Activated CD8-positive, alpha-beta memory T cell treated with anti-CD3 and anti-CD28 coated beads for 1 hour (primary cell): Measurements from ENCODE around the gene ACIN1.

ENCODE experiments used
- DNase-seq, 2 donors: peaks; one replicate each; pipeline ENCODE4 v3.0.0-alpha.2; 2020; ENCODE audit warnings: low read depth in 1 of 2; ENCODE audit errors: extremely low read depth in 1 of 2

The ACIN1 gene

DNA sequence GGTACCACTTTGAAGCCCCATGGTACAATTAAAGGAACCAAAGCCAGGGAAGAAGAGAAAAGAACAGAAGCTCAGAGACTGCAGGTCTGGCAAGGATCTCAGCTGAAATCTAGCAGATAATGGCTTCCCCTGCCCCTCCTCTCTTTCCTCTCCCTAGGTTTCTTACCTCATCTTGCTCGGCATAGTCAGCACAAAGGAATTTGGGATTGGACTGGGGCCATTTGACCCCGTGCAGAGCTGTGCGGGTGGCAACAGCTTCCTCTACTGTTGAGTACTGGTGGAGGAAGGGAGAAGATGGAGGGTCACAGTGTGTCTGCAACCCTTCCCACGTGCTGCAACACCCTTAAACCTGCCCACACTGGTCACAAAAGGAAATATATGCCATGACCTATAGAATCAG, 32.9 kb downstream of the ACIN1 start:
- no peak for DNase-seq

DNA sequence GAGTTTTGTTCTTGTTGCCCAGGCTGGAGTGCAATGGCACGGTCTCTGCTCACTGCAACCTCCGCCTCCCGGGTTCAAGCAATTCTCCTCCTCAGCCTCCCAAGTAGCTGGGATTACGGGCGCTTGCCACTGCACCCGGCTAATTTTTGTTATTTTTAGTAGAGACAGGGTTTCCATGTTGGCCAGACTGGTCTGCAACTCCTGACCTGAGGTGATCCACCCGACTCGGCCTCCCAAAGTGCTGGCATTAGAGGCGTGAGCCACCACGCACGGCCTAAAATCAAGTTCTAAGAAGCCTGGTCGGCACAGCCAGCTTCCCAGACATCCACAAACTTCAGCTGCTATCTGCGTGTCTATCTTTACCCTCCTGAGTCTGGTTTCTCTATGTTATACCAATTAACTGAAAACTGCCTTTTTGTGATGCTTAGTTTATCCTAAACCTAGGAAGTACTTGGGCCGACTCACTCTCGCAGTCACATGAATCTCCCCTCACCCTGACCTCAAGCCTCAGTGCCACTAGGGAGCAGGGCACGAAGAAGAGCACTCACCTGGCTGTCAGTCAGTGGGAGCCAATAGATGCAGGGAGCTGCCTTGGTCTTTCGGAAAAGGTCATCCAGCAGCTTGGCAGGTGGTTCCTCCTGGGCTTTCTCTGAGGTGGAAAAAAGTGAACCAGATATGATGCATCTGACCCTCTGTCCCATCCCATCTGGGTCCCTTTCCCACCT, 34.2 kb downstream of the ACIN1 start:
- DNase-seq: no peak

DNA sequence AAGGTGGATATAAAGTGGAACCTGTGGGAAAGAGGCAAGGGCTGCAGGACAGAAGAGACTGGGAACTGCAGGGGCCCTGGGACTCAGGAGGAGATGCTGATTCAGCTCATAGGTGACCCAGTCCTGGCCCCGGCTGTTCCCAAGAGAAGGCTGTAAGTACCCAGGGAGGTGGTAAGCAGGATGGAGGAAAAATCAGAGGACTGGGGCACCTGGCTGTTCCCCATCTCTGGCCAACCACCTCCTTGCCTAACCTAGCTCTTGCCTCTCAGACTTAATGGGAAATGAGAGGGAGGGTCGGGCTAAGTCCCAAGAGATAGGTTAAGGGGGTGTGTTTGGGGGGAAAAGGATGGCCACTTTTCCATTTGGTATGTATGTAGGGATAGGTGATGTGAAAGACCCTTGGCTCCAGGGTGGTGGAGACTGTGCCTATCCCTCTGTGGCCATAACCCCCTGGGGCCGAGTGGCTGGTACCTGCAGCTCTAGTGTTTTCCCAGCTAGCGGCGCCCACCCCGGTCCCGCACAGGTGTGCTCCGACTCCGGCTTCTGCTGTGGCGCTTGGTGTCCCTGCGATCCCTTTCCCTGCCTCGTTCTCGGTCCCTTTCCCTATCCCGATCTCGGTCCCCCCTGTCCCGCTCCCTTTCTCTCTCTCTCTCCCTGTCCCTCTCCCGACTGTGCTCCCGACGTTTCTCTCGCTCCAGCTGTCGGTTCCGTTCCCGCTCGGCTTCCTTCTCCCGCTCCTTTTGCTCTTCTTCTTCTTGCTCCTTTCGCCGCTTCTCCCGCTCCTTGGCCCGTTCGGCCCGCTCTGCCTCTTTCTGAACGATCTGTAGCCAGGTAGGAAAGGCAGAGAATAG, 36.1 kb downstream of the ACIN1 start:
- DNase-seq: no peak

DNA sequence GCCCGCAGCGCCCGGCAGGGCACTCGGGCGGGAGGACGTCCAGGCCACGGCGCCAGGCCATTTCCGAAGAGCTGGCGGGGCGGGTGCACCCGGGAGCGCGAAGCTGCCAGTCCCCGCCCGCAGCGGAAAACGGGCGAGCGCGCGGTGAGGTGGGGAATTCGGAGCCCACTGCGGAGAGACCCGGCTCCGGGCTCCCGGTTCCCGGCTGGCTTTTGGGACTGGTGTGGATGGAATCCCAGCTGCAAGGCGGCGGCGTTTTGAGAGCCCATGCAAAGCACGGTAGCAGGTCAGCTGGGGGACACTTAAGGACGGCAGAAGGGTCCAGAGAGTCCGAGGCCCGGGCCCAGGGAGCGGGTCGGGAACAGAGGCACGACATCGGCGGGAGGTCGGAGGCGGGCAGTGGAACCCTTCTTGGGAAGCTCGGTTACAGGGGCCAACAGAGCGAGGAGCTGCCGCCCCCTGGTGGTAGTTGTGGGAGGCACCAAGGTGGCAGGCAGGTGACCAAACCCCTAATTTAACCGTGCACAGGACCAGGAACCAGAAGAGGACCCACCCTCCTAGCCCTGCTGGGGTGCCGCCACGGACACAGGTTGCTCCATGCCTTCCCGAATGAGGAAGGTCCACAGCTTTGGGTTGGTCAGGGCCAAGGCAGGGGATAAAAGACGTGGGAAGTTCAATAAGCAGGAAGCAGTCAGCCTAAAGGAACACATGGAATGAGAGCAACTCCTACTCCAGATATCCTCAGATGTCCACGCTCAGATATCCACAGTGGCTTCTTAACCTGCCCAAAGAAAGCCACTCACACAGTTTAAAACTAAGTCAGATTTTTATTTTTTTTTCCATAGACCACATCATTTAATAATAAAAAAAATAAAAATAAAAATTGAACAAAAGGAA, 36.9 kb downstream of the ACIN1 start:
- DNase-seq: peak; percentile 71 to 82

DNA sequence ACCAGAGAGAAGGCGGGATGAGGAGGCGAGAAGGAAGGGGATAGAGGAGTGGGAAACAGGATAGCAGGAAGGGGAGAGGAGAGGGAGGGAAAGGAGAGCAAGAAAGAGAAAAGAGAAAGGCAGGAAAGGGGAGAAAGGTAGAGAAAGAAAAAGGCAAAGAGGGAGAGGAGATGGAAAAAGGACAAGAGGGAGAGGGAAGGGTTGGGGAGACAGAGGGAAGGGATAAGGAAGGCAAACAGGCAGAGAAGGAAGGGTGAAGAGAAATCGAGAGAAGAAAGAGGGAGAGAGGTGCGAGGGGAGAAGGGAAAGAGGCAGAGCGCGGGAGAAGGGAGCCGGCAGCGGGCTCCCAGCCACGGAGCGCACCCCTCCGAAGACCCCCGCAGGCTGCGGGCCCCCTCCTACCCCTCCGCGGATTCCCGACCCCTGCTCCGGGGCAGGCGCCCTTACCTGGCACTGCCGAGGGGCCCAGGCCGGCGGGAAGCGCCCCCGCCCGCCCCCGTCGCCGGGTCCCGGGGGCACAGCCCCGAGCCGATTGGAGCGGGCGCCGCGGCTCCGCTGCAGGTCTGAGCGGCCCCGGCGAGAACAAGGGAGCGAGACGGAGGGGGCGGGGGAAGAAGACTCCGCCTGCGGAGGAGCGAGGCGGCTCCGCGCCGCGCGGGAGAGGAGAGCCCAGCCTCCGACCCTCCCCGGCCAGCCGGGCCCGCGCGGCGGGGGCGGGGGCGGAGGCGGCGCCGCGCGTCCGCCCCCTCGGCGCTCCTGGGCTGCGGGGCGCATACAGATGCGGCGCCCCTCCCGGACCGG, 37.8 kb downstream of the ACIN1 start, which contains the start of gene CDH24:
Gene CDH24, minus strand, starts transcription at position 565 of the 801 bp plus-strand sequence. CDS start 1,787 bp downstream, outside the sequence.
- DNase-seq: peak; percentile 26 to 54

DNA sequence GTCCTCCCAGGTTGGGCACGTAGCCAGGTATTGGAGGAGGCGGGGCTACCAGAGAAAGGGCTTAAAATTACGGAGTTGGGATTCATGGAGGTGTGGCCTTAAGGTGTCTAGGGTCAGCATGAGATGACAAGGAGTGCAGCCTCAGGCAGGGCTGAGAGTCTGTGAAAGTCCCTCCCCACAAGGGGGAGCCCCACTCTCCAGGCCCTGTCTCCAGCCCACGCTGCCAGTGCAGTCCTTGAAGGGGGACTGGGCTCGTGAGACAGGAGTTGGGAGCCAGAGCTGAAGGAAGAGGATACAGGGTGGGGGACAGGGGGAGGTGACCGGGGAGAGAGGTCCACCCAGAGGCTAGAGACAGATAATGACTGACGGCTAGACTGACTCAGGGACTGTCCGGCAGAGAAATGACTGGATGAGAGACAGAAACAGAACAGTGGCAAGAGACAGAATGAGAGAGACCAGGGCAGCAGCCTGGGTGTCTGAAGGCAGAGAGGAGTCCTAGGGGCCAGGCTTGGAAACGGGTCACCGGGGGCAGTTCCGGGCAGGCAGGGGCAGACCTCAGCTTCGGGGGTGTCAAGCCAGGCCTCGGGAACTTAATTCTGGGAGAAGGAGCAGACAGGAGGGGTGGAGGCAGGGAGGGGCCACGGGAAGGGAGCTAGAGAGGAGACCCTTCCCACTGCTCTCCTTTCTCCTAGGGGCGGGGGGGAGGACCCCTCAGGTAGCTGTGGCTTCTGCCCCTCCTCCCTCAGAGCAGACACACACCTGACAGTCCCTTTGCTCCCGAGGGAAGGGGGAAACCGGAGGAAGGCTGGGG, 38.6 kb downstream of the ACIN1 start:
- DNase-seq: peak; percentile 19 to 54

DNA sequence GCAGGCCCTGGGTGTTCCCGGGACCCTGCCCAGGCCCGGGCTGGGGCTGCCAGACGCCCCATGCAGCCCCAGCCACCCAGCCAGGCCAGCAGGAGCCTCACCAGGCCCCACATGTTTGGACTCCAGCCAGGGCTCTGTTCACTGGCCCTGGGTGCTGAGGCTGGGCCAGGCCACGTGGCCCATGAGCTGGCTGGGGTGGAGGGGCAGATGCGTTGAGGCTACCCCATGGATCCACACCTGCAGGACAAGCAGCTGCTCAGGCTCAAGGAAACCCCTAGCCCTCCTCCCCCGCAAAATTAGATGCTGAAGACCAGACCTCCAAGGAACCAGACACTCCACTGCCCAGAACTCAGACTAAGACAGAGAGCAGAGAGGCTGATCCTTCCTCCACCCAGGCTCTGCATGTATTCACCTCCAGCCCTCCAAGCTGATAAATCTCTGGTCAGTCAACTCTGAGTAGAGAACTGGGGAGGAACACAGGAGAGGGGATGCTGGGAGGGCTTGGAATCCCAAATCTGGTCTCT, 39.3 kb downstream of the ACIN1 start:
- DNase-seq: no peak

DNA sequence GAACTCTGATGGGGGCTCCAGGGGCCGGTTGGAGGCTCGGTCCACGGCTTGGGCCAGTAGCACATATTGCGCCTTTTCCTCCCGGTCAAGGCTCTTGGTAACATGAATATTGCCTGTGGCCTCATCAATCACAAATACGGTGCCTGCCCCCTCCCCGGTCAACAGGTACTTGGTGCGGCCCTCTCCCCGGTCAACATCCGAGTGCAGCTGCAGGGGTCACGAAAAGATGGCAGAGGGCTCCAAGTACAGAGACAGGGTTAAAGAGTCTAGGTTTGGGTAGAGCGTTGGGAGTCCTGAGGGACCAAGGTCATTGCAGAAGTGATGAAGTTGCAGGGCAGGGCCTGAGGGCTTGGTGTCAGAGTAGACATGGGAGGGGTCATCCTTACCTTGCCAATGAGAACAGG, 39.8 kb downstream of the ACIN1 start:
- DNase-seq: no peak

DNA sequence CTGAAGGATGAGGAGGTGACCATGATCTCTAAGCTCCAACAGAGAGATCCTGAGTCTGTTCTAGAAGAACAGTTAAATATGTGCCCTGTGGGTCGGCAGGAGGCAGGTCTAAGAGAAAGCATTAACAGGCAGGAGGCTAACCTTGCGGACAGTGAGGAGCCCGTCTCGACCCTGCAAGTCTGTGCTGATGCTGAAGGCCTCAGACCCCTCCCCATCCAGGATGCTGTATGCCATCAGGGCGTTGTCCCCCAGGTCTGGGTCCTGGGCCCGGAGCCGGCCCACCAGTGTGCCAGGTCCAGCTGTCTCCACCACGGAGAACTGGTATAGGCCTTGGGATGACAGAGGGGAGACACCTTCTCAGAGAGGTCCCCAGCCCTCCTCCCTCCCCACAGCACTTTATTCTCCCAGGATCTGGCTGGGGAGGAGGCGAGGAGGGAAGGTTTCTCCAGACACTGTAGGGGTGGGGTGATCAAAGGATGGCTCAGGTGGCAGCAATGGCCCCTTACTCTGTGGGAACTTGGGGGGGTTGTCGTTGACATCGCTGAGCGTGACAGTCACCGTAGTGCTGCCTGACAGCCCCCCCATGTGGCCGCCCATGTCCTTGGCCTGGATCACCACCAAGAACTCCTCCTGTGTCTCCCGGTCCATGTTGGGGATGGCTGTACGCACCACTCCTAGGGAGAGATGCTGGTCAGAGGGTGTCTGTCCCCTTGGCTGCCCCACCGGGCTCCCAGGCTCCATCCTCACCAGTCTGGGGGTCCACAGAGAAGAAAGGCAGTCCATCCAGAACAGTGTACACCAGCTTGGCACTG, 40.7 kb downstream of the ACIN1 start:
- DNase-seq: no peak

DNA sequence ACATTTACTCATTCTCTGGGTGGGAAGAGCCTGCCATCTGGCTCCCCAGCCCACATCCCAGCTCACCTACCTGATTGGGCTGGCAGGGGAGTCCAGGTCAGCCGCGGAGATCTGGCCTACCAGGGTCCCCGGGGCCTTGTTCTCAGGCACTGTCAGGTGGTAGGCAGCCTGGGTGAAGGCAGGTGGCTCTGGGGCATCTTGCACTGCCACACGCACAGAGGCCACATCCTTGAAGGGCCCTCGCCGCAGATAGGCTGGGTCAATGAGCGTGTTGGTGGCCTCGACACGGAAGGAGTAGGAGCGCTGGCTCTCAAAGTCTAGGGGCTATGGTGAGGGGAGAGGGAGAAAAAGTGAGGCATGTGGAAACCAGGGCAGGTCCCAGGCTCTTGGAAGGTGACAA, 41.5 kb downstream of the ACIN1 start:
- DNase-seq: no peak

DNA sequence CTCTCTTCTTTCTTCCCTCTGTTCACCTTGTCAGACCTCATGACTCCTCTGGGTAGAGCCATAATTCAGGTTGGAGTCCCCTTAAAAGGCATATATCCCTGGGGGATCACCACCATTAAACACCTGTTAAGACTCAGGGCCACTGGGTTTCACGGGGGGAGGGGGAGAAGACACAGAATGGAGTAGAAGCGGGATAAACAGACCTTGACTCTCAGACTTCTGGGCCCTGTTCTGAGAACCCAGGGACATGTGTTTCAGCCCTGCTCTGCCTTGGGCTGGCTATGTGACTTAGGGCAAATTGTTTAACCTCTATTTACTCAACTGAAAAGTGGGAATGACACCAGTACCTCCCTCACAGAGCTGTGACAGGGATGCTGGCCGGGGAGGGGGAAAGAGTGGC, 42.3 kb downstream of the ACIN1 start:
- no peak for DNase-seq

DNA sequence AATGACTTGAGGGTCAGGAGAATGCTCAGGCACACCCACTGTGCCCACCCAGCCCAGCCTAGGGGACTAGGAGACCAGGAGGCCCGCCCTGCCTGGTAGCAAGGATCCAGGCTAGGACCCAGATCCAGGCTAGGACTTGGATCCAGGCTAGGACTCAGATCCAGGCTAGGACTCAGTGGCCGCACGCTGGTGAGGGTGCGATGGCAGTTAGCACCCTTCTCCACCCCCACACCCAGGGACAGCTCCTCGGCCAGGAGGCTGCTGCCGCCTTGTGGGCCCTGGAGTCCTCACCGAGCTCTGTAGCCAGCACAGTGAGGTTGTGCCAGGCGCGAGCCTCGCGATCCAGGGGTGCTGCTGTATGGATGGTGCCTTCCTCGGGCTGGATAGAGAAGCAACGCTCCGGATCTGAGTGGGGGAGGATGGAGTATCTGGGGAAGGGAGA, 42.7 kb downstream of the ACIN1 start:
- no peak for DNase-seq

DNA sequence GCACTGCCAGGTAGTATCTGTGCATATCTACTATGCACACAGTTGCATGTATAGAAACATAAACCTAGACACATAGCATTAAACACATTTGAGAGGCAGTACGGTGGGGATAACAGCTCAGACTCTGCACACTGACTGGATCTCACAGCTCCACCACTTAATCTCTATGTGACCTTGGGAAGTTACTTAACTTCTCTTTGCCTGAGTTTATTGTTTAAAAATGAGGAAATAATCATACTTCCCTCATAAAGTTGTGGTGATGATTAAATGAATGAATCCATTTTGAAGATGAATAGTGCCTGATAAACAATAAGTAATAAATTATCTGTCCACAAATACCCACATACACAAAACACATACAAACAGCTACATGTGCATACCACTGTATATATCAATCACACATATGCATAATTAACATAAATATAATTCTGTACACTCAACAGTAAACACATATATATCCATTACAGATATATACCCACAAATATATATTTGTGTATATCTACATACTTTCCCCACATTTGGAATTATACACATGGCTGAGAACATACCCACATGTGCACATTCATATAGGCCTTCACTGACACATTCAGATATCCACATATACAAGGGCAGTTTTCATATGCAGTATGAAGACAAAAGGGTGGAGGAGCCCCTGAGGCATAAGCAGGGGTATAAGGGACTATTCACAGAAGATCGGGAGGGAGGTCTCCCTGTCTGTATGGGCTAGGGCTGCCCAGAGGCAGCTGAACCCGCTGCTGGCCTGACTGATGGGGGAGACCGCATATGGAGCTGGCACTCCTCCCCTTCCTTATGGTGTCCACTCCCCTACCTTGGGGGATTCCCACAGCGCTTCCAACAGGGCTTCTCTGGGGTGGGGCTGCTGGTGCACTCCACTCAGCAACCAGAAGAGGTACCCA, 43.5 kb downstream of the ACIN1 start:
- no peak for DNase-seq

DNA sequence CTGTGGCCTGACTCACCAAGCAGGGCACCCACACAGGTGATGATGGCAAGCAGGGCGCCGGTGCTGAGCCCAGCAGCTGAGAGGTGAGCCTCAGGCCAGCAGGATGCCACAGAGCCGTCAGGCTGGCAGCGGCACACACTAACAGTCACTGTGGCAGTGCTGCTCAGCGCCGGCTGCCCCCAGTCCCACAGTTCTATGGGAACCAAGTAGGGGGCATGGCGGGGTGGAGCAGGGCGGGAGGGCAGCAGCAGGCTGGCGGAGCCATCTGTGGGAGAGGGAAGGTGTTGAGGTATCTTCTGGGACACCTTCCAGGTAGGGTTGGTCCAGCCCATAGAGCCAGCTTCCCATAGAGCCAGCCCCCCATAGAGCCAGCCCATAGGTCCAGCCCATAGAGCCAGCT, 45.9 kb downstream of the ACIN1 start:
- no peak for DNase-seq

DNA sequence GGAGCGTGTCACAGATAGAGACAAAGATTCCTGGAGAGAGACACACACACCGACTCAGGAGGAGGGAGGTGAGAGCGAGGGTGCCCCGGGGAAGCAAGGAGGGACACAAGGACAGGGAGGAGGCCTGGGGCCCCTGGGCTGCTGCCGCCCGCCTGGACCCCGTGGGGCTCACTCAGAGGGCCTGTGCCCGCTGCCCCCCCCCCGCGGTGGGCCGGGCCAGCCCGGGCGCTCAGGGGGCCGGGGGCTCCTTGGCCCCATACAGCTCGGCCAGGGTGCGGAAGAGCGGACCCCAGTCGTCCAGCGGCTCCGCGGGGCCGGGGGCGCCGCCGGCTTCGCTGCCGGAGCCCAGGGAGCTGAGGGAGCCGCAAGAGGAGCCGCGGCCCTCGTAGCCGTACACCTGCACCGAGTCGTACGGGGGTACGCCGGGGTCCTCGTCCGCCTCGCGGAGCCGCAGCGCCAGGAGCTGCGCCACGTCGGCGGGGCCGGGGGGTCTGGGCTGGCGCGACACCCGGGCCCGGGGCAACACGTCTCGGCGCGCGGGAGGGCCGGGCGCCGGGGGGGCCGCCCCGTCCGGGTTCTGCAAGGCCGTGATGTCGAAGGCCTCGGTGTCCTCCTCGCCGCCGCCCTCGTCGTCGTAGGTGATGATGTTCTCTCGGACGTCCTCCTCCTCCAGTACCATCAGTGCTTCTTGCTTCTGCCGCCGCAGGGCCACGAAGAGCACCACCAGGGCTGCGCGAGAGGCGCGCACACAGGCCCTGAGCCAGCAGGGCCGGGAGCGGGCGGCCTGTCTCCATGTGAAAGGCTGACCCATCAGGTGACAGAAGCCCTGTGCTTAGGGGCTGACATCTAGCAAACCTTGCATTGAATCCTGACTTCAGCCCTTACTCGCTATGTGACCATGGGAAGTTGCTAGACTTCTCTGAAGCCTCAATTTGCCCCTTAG, 46.9 kb downstream of the ACIN1 start:
- DNase-seq: no peak

DNA sequence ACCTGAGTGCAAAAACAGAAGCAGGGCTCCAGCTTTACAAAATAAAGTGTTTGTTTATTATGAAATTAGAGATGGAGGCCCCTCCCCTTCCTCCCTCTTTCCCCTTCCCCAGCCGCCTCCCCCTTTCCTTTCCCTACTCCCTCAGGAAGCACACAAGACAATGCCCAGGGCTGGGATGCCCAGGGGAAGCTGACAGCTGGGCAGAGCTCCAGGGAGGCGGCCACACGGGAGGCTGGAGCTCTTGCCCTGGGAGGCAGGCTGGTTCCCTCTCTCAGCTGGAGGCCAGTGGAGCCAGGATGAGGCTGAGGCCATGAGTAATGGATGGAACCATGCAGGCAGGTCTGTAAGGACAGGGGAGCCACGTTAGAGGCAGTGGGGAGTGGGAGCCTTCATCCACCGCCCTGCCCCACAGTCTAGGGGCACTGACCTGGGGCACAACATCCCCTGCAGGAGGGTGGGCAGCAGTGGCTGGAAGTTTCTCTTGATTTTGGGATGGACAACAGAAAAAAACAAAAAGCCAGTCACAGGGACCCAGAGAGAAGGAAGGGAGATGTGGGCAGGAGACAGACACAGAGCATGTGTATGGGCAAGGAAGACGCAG, 47.8 kb downstream of the ACIN1 start:
- no peak for DNase-seq
